Fibroblast of lung (primary cell): ENCODE results near the gene PRTN3.

Experiments used
- CTCF ChIP-seq, 2 donors: IDR thresholded peaks in 1 of 2; conservative IDR thresholded peaks in 1 of 2; 1 replicate in 1 of 2; 2 replicates in 1 of 2; pipeline ENCODE4 v1.5.1; 2011 to 2012; ENCODE audit warnings: low read length in 2 of 2, control low read depth in 1 of 2, inconsistent platforms in 1 of 2, low read depth in 1 of 2, mild to moderate bottlenecking in 1 of 2
- EZH2 ChIP-seq: IDR thresholded peaks from 2 replicates; pipeline ENCODE4 v1.5.1; 2012; ENCODE audit warnings: low read length, control low read depth, mild to moderate bottlenecking; ENCODE audit errors: missing control alignments

- no peak for TF ChIP-seq CTCF (conservative IDR thresholded peaks at IDR 0.05 in 1 of 2, IDR thresholded peaks at IDR 0.05 in 1 of 2; ENCODE audit: low read depth in 1 of 2, low read length in 2 of 2)
- TF ChIP-seq EZH2, result no peak
Observed at GRCh38 chr19:861141-861755, 20.4 kb downstream of the PRTN3 start.
